RWPE2 (cell line): ENCODE measurements around the gene LRP2.

Experiments used
- ATAC-seq: fragments of 200-7000 bp; cut with Tn5 transposase; 3 replicates; pipeline ENCODE4 v1.9.1; 2021; ENCODE audit warnings: low read depth
- DNase-seq: peaks from one replicate; pipeline ENCODE4 v3.0.0-alpha.2; 2020; ENCODE audit warnings: low spot score
- H3K27ac ChIP-seq: fragments of 450-650 bp; 2 replicates; pipeline ENCODE4 v1.5.1; 2017; ENCODE audit warnings: mild to moderate bottlenecking; ENCODE audit not compliant: poor library complexity, severe bottlenecking
- H3K27me3 ChIP-seq: fragments of 250-450 bp; sonication (Bioruptor Pico); 2 replicates; pipeline ENCODE4 v1.5.1; 2021; ENCODE audit warnings: mild to moderate bottlenecking, moderate library complexity; ENCODE audit not compliant: insufficient read depth, poor library complexity, severe bottlenecking
- H3K36me3 ChIP-seq: fragments of 250-450 bp; sonication (Bioruptor Pico); 2 replicates; pipeline ENCODE4 v1.5.1; 2020; ENCODE audit warnings: low read depth, mild to moderate bottlenecking, moderate library complexity
- H3K4me1 ChIP-seq: fragments of 250-450 bp; sonication (Bioruptor Pico); 2 replicates; pipeline ENCODE4 v1.5.1; 2021; ENCODE audit warnings: mild to moderate bottlenecking, moderate library complexity; ENCODE audit not compliant: insufficient read depth, poor library complexity, severe bottlenecking
- H3K4me3 ChIP-seq: fragments of 250-450 bp; sonication (Bioruptor Pico); 2 replicates; pipeline ENCODE4 v1.5.1; 2021; ENCODE audit warnings: mild to moderate bottlenecking, moderate library complexity; ENCODE audit not compliant: severe bottlenecking
- H3K9me3 ChIP-seq: fragments of 250-450 bp; sonication (Bioruptor Pico); 2 replicates; pipeline ENCODE4 v1.5.1; 2021; ENCODE audit warnings: mild to moderate bottlenecking, moderate library complexity; ENCODE audit not compliant: severe bottlenecking
- CTCF ChIP-seq: fragments of 450-650 bp; IDR thresholded peaks from one replicate; pipeline ENCODE4 v1.5.1; 2017; ENCODE audit warnings: mild to moderate bottlenecking, moderate library complexity; ENCODE audit not compliant: poor library complexity, severe bottlenecking

The LRP2 gene

GRCh38 chr2:169087757-169088379 is 274.5 kb downstream of the LRP2 start:
- Histone ChIP-seq H3K27ac (no peak overlapping the region), H3K4me3 (no peak overlapping the region), H3K9me3 (no peaks in the 10 kb centered on the region), H3K36me3 (no peaks in the 10 kb centered on the region), H3K27me3 (no peaks in the 10 kb centered on the region), H3K4me1 (peaks cover 17% of the 10 kb centered on the region)
- DNase-seq: no peak
- ATAC-seq: no peak
- TF ChIP-seq CTCF: no peak

GRCh38 chr2:169086893-169087467 is 275.4 kb downstream of the LRP2 start:
- Histone ChIP-seq H3K27me3 (no peaks in the 10 kb centered on the region), H3K4me3 (no peak overlapping the region), H3K9me3 (no peaks in the 10 kb centered on the region), H3K4me1 (peaks cover 8% of the 10 kb centered on the region), H3K27ac (no peak overlapping the region), H3K36me3 (no peaks in the 10 kb centered on the region)
- no peak; the same call in 2 of the 3 replicates for ATAC-seq
- no peak for TF ChIP-seq CTCF
- no peak for DNase-seq

GRCh38 chr2:169082995-169083394 is 279.3 kb downstream of the LRP2 start:
- no peaks in the 10 kb centered on the region for H3K4me1 ChIP-seq
- H3K27me3 ChIP-seq: no peaks in the 10 kb centered on the region
- TF ChIP-seq CTCF: no peak
- no peaks in the 10 kb centered on the region for H3K36me3 ChIP-seq
- ATAC-seq: no peak
- no peak overlapping the region for H3K27ac ChIP-seq
- no peak overlapping the region for H3K4me3 ChIP-seq
- H3K9me3 ChIP-seq: no peaks in the 10 kb centered on the region
- DNase-seq: no peak

- Histone ChIP-seq H3K4me3 (no peak overlapping the region), H3K4me1 (no peaks in the 10 kb centered on the region), H3K36me3 (no peaks in the 10 kb centered on the region), H3K27me3 (no peaks in the 10 kb centered on the region), H3K27ac (no peak overlapping the region), H3K9me3 (no peaks in the 10 kb centered on the region)
- DNase-seq (no peak), ATAC-seq (no peak)
- TF ChIP-seq CTCF: no peak
Measured at GRCh38 chr2:169081551-169081950, 280.8 kb downstream of the LRP2 start.

GRCh38 chr2:169080250-169081069 is 281.9 kb downstream of the LRP2 start:
- no peak for TF ChIP-seq CTCF
- Histone ChIP-seq H3K27ac (no peak overlapping the region), H3K4me1 (no peaks in the 10 kb centered on the region), H3K36me3 (no peaks in the 10 kb centered on the region), H3K9me3 (no peaks in the 10 kb centered on the region), H3K4me3 (no peak overlapping the region), H3K27me3 (no peaks in the 10 kb centered on the region)
- DNase-seq (no peak), ATAC-seq (0 out of 3 replicates have a peak, but pooled peaks have one; percentile 38)
